RWPE1 (cell line): ENCODE results near the gene AUTS2.

Source experiments
- CTCF ChIA-PET: fragments of 350-600 bp; sonication (Branson Sonifier 250); formaldehyde crosslinking; extraction: SDS; loops from one replicate; lab custom pipeline; 2021; lab: Yijun Ruan, JAX
- POLR2A ChIA-PET: fragments of 400-600 bp; formaldehyde crosslinking; extraction: SDS; loops from one replicate; lab custom pipeline; 2020; ENCODE audit warnings: antibody characterized with exemption; ENCODE audit not compliant: low non-redundant PET; lab: Yijun Ruan, JAX
- DNase-seq: peaks from one replicate; pipeline ENCODE4 v3.0.0; 2012; ENCODE audit warnings: low spot score
- H3K27ac ChIP-seq: fragments of 450-650 bp; 2 replicates; pipeline ENCODE4 v1.5.1; 2017
- CTCF ChIP-seq: fragments of 450-650 bp; conservative IDR thresholded peaks from 2 replicates; pipeline ENCODE4 v1.5.1; 2017; ENCODE audit warnings: low read depth, mild to moderate bottlenecking

AUTS2 gene

GRCh38 chr7:70347463-70348254, 749.4 kb downstream of the AUTS2 start:
- ChIA-PET POLR2A (no interaction called here), CTCF (no interaction called here)
- H3K27ac ChIP-seq, result no peak overlapping the region
- no peak for DNase-seq
- no peak for TF ChIP-seq CTCF

GRCh38 chr7:70349031-70349430, 750.8 kb downstream of the AUTS2 start:
- TF ChIP-seq CTCF, result no peak
- no peak overlapping the region for H3K27ac ChIP-seq
- no peak for DNase-seq
- ChIA-PET POLR2A (interaction anchor here (0.7 kb wide), 1 partner anchor 582 kb away, joined by 3 read pairs; no protein-coding TSS in a partner anchor), CTCF (interaction anchor here (0.7 kb wide), 1 partner anchor 132 kb away, joined by 8 read pairs; no protein-coding TSS in a partner anchor)

GRCh38 chr7:70349819-70350218, 751.5 kb downstream of the AUTS2 start:
- no peak overlapping the region for H3K27ac ChIP-seq
- ChIA-PET POLR2A (interaction anchor here (0.7 kb wide), 1 partner anchor 582 kb away, joined by 3 read pairs; no protein-coding TSS in a partner anchor), CTCF (no interaction called here)
- no peak for DNase-seq
- TF ChIP-seq CTCF, result no peak

GRCh38 chr7:70352088-70352487, 753.8 kb downstream of the AUTS2 start:
- TF ChIP-seq CTCF, result no peak

GRCh38 chr7:70352906-70353305, 754.6 kb downstream of the AUTS2 start:
- no peak overlapping the region for H3K27ac ChIP-seq
- ChIA-PET CTCF (no interaction called here), POLR2A (no interaction called here)
- no peak for DNase-seq
- TF ChIP-seq CTCF, result no peak

More at GRCh38 chr7:70352088-70352487, 753.8 kb downstream of the AUTS2 start:
- DNase-seq, result no peak
- CTCF ChIA-PET, result no interaction called here
- no peak overlapping the region for H3K27ac ChIP-seq
- POLR2A ChIA-PET, result no interaction called here

- TF ChIP-seq CTCF, result no peak
- POLR2A ChIA-PET, result no interaction called here
- no peak overlapping the region for H3K27ac ChIP-seq
- no peak for DNase-seq
- CTCF ChIA-PET, result no interaction called here
Measured at GRCh38 chr7:70353330-70353945, 755.2 kb downstream of the AUTS2 start.
